K562 (cell line): ENCODE results near the gene FAM219A. TPM values are rescaled to one million over a fixed set of nuclear protein-coding genes. Genes with fewer than 3 reads are reported as not detected.

Source experiments
- ATAC-seq: fragments of 200-7000 bp; cut with Tn5 transposase; 3 replicates; pipeline ENCODE4 v1.9.1; 2020; ENCODE audit warnings: moderate library complexity
- BruUV-seq: library from RNA; stranded (reverse); fragments of 400-500 nt; replicated peaks from 2 replicates; lab custom pipeline; 2021; lab: Mats Ljungman, UMichigan
- CTCF ChIA-PET: fragments of 300-600 bp; formaldehyde crosslinking; extraction: SDS; loops from one replicate; lab custom pipeline; 2021; ENCODE audit warnings: low intra/inter-chr PET ratio; lab: Yijun Ruan, JAX
- POLR2A ChIA-PET: fragments of 300-600, 350-650 bp; sonication (Branson Sonifier 250); formaldehyde crosslinking; extraction: SDS; loops from one replicate; lab custom pipeline; 2021; ENCODE audit warnings: antibody characterized with exemption, inconsistent platforms; lab: Yijun Ruan, JAX
- DNase-seq, 4 experiments: peaks; one replicate each; pipeline versions ENCODE4 v3.0.0 to v3.0.0-alpha.2; 2011 to 2018; ENCODE audit warnings: low spot score in 3 of 4, mixed read lengths in 3 of 4; ENCODE audit errors: extremely low read depth in 1 of 4
- FAIRE-seq: peaks from 2 replicates; lab custom pipeline; 2011; peaks lifted over from hg19 to GRCh38; lab: Jason Lieb, UNC
- H2AFZ ChIP-seq: 2 replicates; pipeline ENCODE4 v1.6.0; 2011; ENCODE audit warnings: low read depth, low read length, control low read depth, inconsistent platforms
- H3K27ac ChIP-seq: fragments of 200-600 bp; 3 replicates; pipeline ENCODE4 v1.8.0; 2011; ENCODE audit warnings: low read depth, mild to moderate bottlenecking, control low read depth, inconsistent platforms, low read length, moderate library complexity, mixed read lengths; ENCODE audit errors: extremely low read depth
- H3K27me3 ChIP-seq, 2 experiments: fragments of 300-600 bp in 1 of 2; 2 replicates in 1 of 2; 3 replicates in 1 of 2; pipeline versions ENCODE4 v1.6.0 to v1.8.0; 2011; ENCODE audit warnings: inconsistent platforms in 2 of 2, low read length in 2 of 2, mild to moderate bottlenecking in 1 of 2, mixed read lengths in 1 of 2, moderate library complexity in 1 of 2; ENCODE audit not compliant: control insufficient read depth in 2 of 2, insufficient read depth in 2 of 2
- H3K36me3 ChIP-seq: fragments of 300-600 bp; 3 replicates; pipeline ENCODE4 v1.8.0; 2011; ENCODE audit warnings: mild to moderate bottlenecking, low read length, inconsistent platforms; ENCODE audit not compliant: control insufficient read depth, insufficient read depth
- H3K4me1 ChIP-seq, 2 experiments: fragments of 200-600 bp in 1 of 2; replicated peaks in 1 of 2; 2 replicates in 1 of 2; 3 replicates in 1 of 2; pipeline versions ENCODE4 v1.5.1 to v1.8.0; 2011; ENCODE audit warnings: inconsistent platforms in 2 of 2, low read length in 2 of 2, mild to moderate bottlenecking in 1 of 2, mixed read lengths in 1 of 2, moderate library complexity in 1 of 2; ENCODE audit not compliant: control insufficient read depth in 2 of 2, insufficient read depth in 2 of 2
- H3K4me2 ChIP-seq: 2 replicates; pipeline ENCODE4 v1.6.1; 2011; ENCODE audit warnings: low read length, control low read depth, inconsistent platforms, mixed read lengths; ENCODE audit not compliant: insufficient read depth
- H3K4me3 ChIP-seq: fragments of 200-600 bp; sonication (generic), shearing (Covaris generic); 2 replicates; pipeline ENCODE4 v1.5.1; 2016; ENCODE audit warnings: control low read depth, inconsistent platforms
- H3K79me2 ChIP-seq: fragments of 200-600 bp; 3 replicates; pipeline ENCODE4 v1.8.0; 2011; ENCODE audit warnings: low read length, inconsistent platforms; ENCODE audit not compliant: control insufficient read depth, insufficient read depth
- H3K9ac ChIP-seq, 2 experiments: 2 replicates each; pipeline versions ENCODE4 v1.6.0 to v1.6.1; 2011; ENCODE audit warnings: low read depth in 2 of 2, low read length in 2 of 2, control low read depth in 1 of 2, inconsistent platforms in 1 of 2, mild to moderate bottlenecking in 1 of 2, mixed read lengths in 1 of 2; ENCODE audit not compliant: insufficient read depth in 1 of 2
- H3K9me1 ChIP-seq: one replicate; pipeline ENCODE4 v1.6.0; 2011; ENCODE audit warnings: inconsistent platforms, mild to moderate bottlenecking, low read length, moderate library complexity; ENCODE audit not compliant: control insufficient read depth, insufficient read depth
- H3K9me3 ChIP-seq: replicated peaks from 2 replicates; pipeline ENCODE4 v1.5.1; 2011; ENCODE audit warnings: low read depth, low read length, inconsistent platforms; ENCODE audit not compliant: control insufficient read depth, insufficient read depth
- H4K20me1 ChIP-seq: replicated peaks from 2 replicates; pipeline ENCODE4 v1.6.1; 2011; ENCODE audit warnings: low read length, inconsistent platforms, mixed read lengths; ENCODE audit not compliant: control insufficient read depth, insufficient read depth
- CHAMP1 ChIP-seq: fragments of 450-650 bp; IDR thresholded peaks from 2 replicates; pipeline ENCODE4 v1.6.1; 2016; ENCODE audit warnings: mild to moderate bottlenecking
- CREM ChIP-seq: IDR thresholded peaks from 2 replicates; pipeline ENCODE4 v1.6.1; 2014; ENCODE audit warnings: antibody characterized with exemption, low read depth
- HIVEP1 ChIP-seq: fragments of 250-450 bp; sonication (Bioruptor Pico); IDR thresholded peaks from 2 replicates; pipeline ENCODE4 v1.4.0; 2020; ENCODE audit warnings: mild to moderate bottlenecking
- STAT6 ChIP-seq: sonication (generic); formaldehyde crosslinking; IDR thresholded peaks from 2 replicates; pipeline ENCODE4 v1.8.1; 2023; ENCODE audit warnings: mild to moderate bottlenecking, missing genetic modification reagents
- ZBTB11 ChIP-seq, 3 experiments: fragments of 200-800 bp in 1 of 3; fragments of 250-450 bp in 1 of 3; fragments of 450-650 bp in 1 of 3; sonication (Bioruptor Pico) in 1 of 3; sonication (Bioruptor generic) in 1 of 3; formaldehyde crosslinking in 1 of 3; IDR thresholded peaks; 2 replicates each; pipeline versions ENCODE4 v1.6.1 to v1.8.0; 2016 to 2022; ENCODE audit warnings: mild to moderate bottlenecking in 2 of 3, missing genetic modification characterization in 2 of 3, missing compliant biosample characterization in 1 of 3, moderate library complexity in 1 of 3
- ZBTB17 ChIP-seq: fragments of 450-650 bp; formaldehyde crosslinking; IDR thresholded peaks from 2 replicates; pipeline ENCODE4 v1.4.0; 2020; ENCODE audit warnings: mild to moderate bottlenecking
- ZNF584 ChIP-seq: fragments of 200-800 bp; sonication (Bioruptor generic); IDR thresholded peaks from 2 replicates; pipeline ENCODE4 v1.6.1; 2016; ENCODE audit warnings: low read depth, mild to moderate bottlenecking, missing genetic modification characterization, missing compliant biosample characterization
- WGBS: fragments of 100-300 bp; shearing (Covaris generic); methylation state at CpG from one replicate; pipeline ENCODE4 v1.1.6; 2016; ENCODE audit warnings: low coverage, mixed read lengths; ENCODE audit not compliant: insufficient coverage; ENCODE audit errors: missing lambda C conversion rate; 5-methylcytosine and 5-hydroxymethylcytosine counted together
- in situ Hi-C: fragments of 300-500 bp; cut with MboI; formaldehyde crosslinking; loops from 4 replicates; pipeline ENCODE4 v1.15.0; 2018; ENCODE audit warnings: inconsistent platforms, mixed read lengths
- intact Hi-C: fragments of 100-400 bp; cut with micrococcal nuclease; formaldehyde crosslinking; loops from 2 replicates; pipeline ENCODE4 v1.14.2; 2022
- polyA plus RNA-seq, 8 experiments: library from polyadenylated mRNA; depleted of rRNA in 4 of 8; stranded (reverse) in 5 of 8; unstranded in 3 of 8; fragments of >200 nt; fragmentation: Nextera tagmentation in 2 of 8; fragmentation: Illumina TruSeq in 1 of 8; extraction: Ambion mirVana in 2 of 8; extraction: Trizol in 1 of 8; gene quantifications; 2 replicates each; pipeline versions ENCODE4 v1.2.1 to v1.2.3, GENCODE V29; 2011 to 2014; ENCODE audit warnings: inconsistent platforms in 1 of 8, missing spikeins in 1 of 8
- total RNA-seq, 7 experiments: library from RNA; depleted of rRNA in 6 of 7; stranded (reverse); fragments of >200 nt in 6 of 7; fragmentation: Illumina TruSeq in 2 of 7; extraction: Trizol in 2 of 7; gene quantifications; 2 replicates each; pipeline versions ENCODE4 v1.2.1 to v1.2.3, GENCODE V29; 2011 to 2021; ENCODE audit warnings: low replicate concordance in 1 of 7

FAM219A gene
- total and polyA plus RNA-seq, 9 of the 15 experiments (the other 6 are each of a cell fraction or from before 2014, with no cell fraction given) = 0.63 to 8.6 (median 2.9) TPM

GRCh38 chr9:34431667-34432066, 26.7 kb downstream of the FAM219A start:
- FAIRE-seq (no peak), ATAC-seq (no peak), DNase-seq (no peak)
- CTCF ChIA-PET = no interaction called here
- BruUV-seq = no TSS peak
- in situ Hi-C loops = no loop called here
- Histone ChIP-seq H3K9me3 (no peaks in the 10 kb centered on the region), H3K79me2 (no peaks in the 10 kb centered on the region), H3K4me3 (no peak overlapping the region), H2AFZ (no peak overlapping the region), H3K36me3 (no peaks in the 10 kb centered on the region), H3K27me3 (no peaks in the 10 kb centered on the region), H3K4me1 (peaks cover 0 to under 1% of the 10 kb centered on the region in 2 experiments; a peak in 1 of 5 replicates), H4K20me1 (no peaks in the 10 kb centered on the region; the same call in 1 of the 2 replicates), H3K9ac (no peak overlapping the region), H3K9me1 (no peaks in the 10 kb centered on the region), H3K27ac (no peak overlapping the region), H3K4me2 (no peak overlapping the region)
- intact Hi-C loops = no loop called here
- WGBS = 5% methylated on average over 2 of the region's 2 CpGs
- TF ChIP-seq ZBTB17 (CRISPR knock-in tag) (no peak), ZNF584 (no peak), CREM (no peak), STAT6 (CRISPR knock-in tag) (no peak), CHAMP1 (no peak), ZBTB11 (CRISPR knock-in tag; IDR thresholded peaks at IDR 0.05) (no peak), HIVEP1 (CRISPR knock-in tag) (no peak)
- POLR2A ChIA-PET = interaction anchor here (0.6 kb wide), 1 partner anchor 21 kb away, joined by 3 read pairs; no protein-coding TSS in a partner anchor
